Forelimb muscle (tissue), 1 donor: Measurements from ENCODE around the gene FTHL17. TPM values are rescaled to one million over a fixed set of nuclear protein-coding genes. Genes with fewer than 3 reads are reported as not detected.

Experiments
- DNase-seq: peaks from one replicate; pipeline ENCODE4 v3.0.0-alpha.2; 2013; ENCODE audit warnings: low read depth
- polyA plus RNA-seq: library from polyadenylated mRNA; unstranded; fragments of 120-200 nt; gene quantifications from one replicate; pipeline ENCODE4 v1.2.1, GENCODE V29; 2013; ENCODE audit not compliant: insufficient read length

FTHL17 gene
- polyA plus RNA-seq = not detected

DNA sequence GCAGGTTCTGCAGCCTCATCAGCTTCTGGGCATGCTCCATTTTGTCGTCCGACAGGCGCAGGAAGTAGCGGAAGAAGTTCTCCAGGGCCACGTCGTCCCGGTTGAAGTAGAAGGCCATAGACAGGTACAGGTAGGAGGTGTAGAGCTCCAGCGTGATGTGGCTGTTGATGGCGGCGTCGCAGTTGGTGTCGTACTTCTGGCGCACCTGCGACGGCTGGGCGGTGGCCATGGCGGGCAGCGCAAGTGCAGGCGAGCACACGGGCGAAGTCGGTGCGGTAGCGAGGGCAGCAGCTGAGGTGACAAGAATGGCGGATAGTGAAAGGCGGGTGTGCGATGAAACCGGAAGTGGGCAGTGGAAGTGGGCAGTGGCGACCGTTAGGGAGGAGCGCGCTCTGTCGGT is at the start of gene FTHL17:
Gene FTHL17, minus strand, starts transcription at position 317 of the 400 bp plus-strand sequence. Its CDS starts 88 bp downstream, at position 229.
- no peak for DNase-seq

DNA sequence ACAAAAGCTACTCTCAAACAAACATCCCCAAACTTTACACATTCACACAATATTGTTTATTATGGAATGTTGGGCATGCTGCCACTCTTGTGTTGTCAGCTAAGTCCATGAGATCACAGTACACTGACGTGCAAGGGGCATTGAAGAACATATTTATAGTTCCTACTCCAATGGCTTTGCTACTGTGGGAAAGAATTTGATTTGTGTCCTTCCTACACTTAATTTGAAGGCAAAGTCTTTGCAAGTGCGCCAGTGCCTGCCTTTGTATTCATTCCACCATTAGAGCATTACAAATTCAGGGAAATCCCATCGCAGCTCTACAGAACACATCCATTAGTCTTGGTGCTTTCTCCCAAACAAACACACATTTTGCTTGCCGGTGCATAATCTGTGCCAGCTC is 45.4 kb upstream of the FTHL17 start:
- no peak for DNase-seq

DNA sequence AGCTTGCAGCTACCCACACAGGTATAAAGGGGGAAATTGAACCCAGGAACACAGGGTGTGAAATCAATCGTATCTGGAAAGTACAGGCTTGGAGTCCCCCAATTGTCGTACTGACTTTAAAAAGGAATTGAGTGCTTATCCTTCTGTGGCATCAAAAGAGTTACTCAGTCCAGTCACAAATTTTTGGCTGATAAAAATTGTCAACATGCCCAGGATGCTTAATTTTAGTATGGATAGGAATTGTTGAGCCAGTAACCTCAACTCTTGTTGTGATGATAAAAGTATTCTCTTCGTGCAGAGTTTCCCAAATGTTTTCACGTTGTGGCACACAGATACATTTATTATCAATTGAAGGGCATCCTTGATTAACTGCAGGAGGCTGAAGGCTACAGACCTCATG is 43.6 kb upstream of the FTHL17 start:
- DNase-seq = no peak

DNA sequence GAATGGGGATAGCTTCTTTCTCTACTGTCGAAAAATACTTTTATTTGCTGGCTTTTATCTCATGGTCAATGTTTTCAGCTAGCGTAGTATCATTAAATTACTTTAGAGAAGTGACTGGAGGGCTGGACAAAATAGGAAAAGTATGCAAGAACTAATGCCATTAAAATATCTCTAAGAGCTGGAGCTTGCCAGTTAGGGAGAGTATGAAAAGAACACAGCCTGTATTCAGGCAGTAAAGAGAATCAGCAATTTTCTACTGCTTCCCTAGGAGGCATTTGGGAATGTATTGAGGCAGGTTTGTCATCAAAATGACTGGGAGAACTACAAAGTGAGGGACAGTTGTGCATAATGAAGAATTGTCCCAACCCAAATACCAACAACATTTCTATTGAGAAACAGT is 43.0 kb upstream of the FTHL17 start:
- no peak for DNase-seq

DNA sequence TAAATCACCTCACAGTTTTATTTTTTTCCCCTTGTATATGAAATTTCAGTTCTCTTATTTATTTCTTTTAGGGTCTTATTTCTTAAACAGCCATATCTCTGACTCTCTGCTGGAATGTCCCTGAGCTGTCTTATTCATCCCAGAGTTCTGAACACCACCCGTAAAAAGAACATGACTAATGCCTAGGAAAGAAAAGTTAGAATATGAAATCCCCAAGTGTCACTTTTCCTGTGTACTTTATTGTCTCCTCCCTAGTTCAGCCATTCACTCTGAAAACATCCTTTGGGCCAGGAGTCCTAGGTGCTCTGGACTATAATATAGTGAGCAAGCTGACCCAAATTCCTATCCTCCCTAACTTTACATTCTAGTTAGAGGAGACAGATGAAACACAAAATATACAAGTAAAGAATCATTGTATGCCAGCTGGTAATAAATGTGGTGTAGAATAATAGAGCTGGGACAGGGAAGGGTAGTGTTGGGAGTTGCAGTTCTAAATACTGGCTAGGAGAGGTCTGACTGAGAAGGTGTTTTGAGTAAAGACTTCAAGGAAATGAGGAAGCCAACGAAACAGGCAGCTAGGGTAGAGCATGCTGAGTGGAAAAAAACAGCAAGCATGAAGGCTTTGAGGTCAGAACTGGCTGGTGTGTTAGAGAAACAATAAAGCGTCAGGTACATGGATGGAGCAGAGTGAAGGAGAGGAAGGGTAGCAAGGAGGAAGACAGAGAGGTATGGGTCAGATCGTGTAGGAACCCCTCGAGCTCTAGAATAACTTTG is 40.6 kb upstream of the FTHL17 start:
- no peak for DNase-seq

DNA sequence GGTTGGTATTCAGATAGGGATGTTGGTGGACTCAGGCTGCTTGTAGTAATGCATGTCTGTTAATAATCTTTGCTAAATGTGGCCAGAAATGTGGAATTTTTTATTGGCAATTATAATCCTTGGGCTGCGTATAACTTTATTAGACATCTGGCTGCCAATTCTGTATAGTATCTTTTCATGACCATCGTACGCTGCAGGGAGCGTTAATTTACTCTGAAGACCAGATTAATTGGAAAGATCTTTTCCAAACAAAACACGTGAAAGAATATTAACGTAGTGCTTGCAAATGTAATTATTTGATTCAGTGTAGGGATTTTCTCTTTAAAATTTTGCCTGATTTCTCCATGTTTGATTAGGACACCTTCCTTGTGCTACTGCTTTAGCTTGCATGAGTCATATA is 38.8 kb upstream of the FTHL17 start:
- no peak for DNase-seq

DNA sequence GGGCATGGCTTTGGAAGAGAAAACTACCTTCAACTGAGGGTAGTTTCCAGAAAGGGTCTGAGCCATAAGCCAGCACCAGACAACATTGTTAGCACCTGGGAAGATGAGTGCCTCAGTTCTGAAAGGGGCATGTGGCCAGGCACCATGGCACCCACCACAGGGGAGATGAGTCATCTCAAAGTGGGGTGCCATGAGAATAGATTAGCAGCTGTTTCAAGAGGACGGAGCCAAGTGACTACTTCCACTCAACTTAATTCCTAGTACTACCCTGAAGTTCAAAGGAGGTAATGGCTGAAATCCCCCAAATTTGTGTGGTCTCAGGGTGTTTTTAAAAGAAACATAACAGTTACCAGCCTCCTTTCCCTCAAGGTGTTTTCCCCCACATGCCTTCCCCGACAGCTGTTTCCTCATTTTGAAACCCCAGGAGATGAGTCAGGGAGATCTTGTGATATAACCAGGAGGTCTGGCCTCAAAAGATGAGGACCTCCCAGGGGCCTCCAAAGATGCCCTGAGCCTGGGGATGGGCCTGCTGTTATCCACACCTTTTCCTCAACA is 27.8 kb upstream of the FTHL17 start:
- no peak for DNase-seq

DNA sequence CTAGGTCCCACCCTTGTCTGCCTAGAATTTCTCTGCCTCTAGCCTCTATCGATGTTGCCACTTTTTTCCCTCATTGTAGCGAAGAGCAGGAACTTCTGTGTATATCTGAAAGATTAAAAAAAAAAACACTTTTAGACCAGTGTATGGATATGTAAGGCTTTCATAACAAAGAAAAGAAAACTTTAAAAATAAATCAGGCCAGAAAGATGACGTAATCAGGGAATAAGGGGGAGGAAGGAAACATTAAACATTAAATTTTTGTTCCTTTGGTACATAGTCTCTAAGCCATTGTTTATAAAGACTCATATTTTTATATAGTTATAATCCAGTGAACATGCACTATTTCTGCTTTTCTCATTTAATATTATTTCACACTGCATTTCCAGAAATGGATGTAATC is 26.2 kb upstream of the FTHL17 start:
- DNase-seq = no peak

DNA sequence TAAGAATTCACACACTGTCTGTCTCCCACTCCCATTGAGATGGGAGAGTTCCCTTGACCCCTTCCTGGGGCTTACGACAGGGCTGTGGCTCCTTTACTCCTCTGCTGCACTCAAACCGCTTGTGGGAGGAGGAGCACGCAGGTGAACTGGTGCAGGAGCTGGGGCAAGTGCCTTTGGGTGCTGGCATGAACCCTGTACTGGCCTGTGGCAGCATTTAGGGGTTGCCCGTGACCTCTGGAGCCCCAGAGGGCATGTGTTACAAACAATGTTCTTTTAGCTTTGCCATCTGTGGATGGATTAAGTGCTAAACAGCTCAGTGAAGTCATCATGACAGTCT is 21.8 kb upstream of the FTHL17 start:
- no peak for DNase-seq

DNA sequence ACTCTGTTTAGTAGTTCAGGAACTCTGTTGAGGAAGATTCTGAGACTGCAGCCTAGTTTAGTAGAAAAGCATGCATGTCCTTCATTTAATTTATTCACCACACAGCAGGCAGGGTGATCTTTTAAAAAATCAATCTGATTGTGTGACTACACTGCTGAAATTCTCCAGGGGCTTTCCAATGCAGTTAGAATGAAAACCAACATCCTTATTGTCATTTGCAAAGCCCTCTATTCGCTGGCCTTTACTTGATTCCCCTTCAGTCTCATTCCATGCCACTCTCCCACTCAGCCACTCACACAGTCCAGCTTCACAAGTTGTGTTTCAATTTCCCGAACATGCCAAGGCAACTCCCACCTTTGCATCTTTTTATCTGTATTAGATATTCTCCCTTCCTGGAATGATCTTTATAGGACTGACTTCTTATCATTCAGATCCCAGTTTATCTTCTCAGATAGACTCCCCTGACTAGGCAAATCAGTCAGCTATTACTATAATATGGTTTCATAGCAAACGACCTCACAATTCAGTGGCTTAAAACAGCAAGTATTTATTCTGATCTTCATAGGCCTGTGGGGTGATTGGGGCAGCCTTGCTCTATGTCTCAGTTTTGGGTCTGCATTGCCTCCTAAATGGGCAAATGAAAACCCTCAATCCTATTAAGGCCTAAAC is 21.3 kb upstream of the FTHL17 start:
- DNase-seq = no peak

DNA sequence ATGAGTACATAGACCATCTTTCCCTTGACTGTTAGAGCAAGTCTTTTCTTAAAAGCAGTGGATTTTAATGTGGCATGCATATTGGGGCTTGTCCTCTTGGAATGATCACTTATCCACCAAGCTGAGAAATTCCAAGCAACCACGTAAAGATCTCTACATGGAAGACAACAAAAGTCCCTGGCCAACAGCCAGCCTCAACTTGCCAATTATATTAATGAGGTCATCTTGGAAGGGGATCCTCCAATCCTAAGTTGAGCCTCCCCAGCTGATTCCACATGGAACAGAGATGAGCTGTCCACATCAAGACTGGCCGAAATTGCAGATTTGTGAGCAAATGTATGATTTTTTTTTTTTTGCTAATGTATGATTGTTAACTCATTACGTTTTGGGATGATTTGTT is 20.6 kb upstream of the FTHL17 start:
- DNase-seq = no peak

DNA sequence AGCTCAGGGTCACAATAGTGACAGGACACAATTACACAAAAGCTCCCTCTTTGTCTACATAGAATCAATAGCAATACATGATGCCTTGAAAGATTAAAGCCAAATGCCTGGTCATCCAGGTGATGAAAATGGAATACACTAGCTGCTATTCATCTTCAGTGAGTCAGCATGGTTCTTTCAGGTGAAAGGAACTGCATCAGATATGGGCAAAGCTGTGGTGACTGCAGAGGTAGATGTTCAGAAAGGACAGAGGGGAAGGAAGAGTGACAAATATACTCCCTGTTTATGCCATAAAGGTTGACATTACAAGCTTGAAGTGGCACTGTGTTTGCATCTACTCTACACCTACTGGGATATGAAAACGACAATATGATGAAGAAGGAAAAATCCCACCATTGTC is 20.0 kb upstream of the FTHL17 start:
- DNase-seq = no peak

DNA sequence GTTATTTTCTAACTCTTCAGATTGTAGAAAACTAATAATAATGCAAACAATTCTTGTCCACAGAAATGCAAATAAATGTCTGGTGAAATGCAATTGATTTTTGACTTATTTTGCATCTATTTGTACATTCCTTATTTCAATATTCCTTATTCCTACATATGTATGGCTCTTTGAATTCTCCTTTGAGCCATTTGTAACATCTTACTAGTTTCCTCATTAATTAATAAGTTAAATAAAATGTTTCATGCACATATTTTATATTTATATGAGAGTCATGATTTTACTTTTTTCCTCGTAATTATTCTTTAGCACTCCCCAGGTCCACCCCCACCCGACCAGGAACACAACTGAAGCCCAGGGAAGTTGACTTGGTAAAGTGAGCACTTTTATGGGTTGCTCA is 2.7 kb upstream of the FTHL17 start:
- no peak for DNase-seq

DNA sequence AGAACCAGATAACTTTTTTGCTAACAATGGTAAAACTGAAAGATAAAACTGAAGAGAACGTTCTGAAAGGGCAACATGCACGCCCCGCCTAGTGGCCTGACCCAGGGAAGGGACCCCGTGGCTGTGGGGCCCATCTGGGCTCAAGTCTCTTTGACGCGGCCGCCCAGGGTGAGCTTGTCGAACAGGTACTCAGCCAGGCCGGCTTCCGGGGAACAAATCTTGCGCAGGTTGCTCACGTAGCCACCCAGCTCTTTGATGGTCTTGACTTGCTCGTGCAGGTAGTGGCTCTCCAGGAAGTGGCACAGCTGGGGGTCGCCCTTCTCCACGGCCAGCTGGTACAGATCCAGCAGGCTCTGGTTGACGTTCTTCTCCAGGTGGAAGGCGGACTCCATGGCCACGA is 579 bp downstream of the FTHL17 start:
- no peak for DNase-seq

DNA sequence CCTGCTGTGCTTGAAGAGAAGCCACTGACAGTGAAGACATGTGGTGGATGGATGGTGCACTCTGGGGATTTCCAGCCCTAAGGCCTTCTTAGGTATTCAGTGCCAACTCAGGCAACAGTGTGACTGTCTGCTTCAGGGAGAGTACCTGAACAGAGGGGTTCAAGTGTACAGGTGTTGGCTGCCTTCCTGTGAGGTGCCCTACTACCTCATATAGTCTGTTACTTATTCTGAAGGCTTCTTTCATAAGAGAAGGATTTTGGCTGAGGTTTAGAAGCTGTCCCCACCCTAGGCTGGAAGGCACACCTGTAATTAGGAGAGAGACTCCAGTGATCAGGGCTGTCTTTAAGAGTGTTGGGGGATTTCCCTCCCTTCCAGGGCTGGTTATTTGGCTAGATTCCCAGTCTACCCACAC is 1.8 kb downstream of the FTHL17 start:
- DNase-seq = no peak

DNA sequence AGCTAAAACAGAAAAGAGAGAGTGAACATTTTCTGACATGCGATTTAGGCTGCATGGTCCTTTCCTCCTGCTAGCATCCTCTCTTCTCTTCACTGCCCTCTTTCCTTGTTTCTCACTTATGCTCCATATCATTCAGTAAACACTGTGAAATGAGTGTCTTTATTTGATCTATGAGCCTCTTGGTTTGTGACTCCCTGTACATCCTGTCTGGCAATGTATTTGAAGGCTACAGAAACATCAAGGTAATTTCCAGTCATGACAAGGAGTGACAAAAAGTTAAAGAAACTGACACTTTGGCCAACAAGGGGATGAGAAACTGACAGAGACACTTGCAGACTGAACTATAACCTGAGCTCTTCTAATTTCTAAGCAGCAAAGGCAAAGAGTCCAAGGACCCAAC is 8.7 kb downstream of the FTHL17 start:
- no peak for DNase-seq

DNA sequence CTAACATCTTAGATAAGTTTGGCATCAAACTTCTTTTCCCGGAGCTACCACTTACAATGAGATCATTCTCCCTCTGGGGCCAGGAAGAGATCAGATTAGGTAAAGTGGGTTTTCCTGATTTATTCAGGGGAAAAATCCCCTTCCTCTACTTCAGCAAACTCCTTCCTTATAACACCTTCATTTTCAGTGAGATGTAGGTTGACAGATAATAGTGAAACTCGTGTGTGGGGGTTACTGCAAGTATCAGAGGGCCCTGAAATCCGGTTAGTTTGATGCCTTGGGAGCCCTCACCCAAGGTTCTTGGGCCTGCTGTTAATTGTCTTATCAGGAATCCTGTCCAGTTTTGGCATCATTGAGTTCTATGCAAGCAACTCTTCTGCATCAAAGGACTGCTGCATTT is 10.8 kb downstream of the FTHL17 start:
- DNase-seq = no peak

DNA sequence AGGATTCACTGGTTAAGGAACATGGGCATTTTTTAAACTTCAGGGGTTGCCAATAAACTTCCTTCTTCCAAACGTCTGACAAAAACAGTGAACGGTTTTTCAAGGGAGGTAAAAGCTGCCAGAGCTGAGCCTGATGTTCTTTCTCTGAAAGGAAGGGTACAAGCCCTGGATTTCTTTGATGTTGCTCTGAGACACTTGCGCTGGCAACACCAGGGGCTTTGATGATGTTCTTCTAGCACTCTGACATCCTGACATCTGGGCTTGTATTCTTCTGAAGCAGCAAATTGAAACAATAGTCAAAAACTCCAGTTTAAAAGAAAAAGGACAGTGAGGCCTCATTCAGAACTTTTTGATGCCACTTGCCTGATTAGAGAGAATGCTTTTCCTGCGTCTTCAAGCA is 11.8 kb downstream of the FTHL17 start:
- DNase-seq = no peak

DNA sequence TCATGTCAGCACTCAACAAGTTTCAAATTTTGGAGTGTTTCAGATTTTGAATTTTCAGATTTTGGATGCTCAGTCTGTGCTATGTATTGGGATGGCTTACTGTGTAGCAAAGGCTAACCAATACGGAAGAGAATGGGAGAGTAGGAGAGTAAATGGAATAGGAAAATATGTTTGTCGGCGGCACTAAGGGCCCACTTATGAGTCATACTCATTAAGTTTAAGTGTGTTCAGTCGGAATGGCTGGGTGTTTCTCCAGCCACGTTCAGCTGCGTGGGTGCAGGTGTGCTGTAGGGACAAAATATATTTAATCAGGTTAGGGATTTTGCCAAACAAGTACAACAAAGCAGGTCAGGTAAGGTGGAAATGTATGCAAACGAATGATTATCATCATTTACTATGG is 13.6 kb downstream of the FTHL17 start:
- no peak for DNase-seq

DNA sequence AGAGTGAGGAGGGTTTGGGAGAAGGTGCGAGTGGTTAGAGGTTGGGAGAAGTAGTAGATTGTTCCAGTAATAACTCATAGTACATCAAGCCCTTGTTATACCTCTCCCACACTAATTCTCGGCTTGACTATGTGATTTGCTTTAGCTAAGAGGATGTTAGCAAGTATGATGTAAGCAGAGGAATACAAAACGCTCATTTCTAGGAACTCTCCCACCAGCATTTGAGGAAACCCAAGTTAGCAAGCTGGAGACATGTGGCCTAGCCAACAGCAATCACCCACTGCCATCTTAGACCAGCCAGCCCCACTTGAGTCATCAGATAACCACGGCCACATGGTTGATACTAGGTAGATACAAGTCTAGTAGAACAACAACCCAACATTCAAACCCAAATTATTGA is 14.2 kb downstream of the FTHL17 start:
- no peak for DNase-seq

DNA sequence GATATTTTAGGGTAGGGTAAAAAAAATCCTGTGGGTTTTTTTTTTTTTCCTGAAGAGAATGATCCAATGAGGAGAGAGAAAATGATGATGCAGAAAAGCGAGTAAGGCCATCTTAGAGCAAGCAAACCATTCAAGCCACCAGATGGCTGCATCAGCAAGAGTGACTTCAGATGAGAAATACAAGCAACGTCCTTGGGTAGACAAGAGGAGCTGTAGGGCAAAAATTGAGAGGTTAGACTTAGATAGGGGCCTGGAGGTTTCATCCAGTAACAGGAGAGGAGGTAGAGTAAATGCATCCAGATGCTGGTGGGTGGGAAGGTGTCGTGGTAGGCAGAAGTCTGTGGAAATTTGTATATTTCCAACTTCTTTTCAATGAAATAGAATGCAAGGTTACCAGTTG is 14.6 kb downstream of the FTHL17 start:
- no peak for DNase-seq

DNA sequence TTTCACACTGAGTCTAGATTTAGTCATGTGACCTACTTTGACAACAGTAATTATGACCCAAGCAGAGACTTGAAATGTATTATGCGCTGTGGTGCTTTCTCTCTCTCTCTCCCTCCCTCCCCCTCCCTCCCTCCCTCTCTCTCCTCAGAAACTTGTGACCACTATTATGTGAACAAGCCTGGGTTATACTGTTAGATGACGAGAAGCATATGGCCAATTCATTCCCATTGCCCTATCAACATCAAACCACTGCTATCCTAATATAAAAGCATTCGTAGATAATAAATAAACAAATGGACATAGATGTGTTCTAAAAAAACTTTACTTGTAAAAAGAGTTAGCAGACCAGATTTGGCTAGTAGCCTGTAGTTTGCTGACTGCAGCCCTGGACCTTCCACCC is 18.2 kb downstream of the FTHL17 start:
- DNase-seq = no peak

DNA sequence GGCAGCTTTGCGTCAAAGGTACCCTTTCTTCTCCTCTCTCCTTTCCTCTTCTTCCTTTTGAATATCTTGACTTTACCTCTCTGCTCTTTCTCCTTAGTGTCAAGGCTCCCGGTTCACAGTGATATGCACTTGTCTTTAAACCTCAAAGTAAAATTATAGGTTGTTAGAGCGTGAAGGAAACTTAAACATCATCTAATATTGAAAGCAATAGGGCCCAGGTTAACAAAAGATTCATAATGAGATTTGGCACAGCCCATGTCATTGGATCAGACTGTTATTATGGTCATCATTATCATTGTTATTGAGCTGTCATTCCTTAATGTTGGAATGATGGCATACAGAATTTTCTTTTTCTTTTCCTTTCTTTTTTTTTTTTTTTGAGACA is 32.5 kb downstream of the FTHL17 start:
- DNase-seq = no peak
